Breast epithelium (tissue), 3 donors: ENCODE data around the gene SEMA3G.

ENCODE experiments used
- CTCF ChIP-seq, 3 donors: fragments of 450-650 bp; IDR thresholded peaks; one replicate each; pipeline ENCODE4 v1.5.1; 2016 to 2017; ENCODE audit warnings: antibody characterized with exemption in 3 of 3, mild to moderate bottlenecking in 3 of 3, moderate library complexity in 3 of 3
- POLR2A ChIP-seq: fragments of 450-650 bp; IDR thresholded peaks from one replicate; pipeline ENCODE4 v1.6.1; 2016; ENCODE audit warnings: antibody characterized with exemption, mild to moderate bottlenecking, moderate library complexity
- POLR2AphosphoS5 ChIP-seq, 3 donors: sonication (generic); formaldehyde crosslinking; IDR thresholded peaks; one replicate each; pipeline ENCODE4 v1.6.1; 2017; ENCODE audit warnings: antibody characterized with exemption in 3 of 3

GRCh38 chr3:52407779-52408178 is 37.1 kb downstream of the SEMA3G start:
- no peak for TF ChIP-seq POLR2AphosphoS5 (IDR thresholded peaks at IDR 0.05)
- no peak for TF ChIP-seq CTCF (IDR thresholded peaks at IDR 0.05)
- no peak for TF ChIP-seq POLR2A
